Thyroid gland (tissue), 4 donors: Measurements from ENCODE around the gene PRKCE.

Experiments
- CTCF ChIP-seq, 6 experiments: fragments of 200-600 bp in 3 of 6; fragments of 450-650 bp in 3 of 6; sonication (generic) in 3 of 6; IDR thresholded peaks; one replicate each; pipeline ENCODE4 v1.5.1; 2016 to 2019; ENCODE audit warnings: antibody characterized with exemption in 6 of 6, mild to moderate bottlenecking in 2 of 6, inconsistent platforms in 1 of 6, moderate library complexity in 1 of 6
- POLR2A ChIP-seq, 2 donors: fragments of 450-650 bp; IDR thresholded peaks; one replicate each; pipeline ENCODE4 v1.6.1; 2017; ENCODE audit warnings: antibody characterized with exemption in 2 of 2, mild to moderate bottlenecking in 2 of 2, moderate library complexity in 1 of 2

GRCh38 chr2:45753381-45753780 lies 101.9 kb downstream of the PRKCE start:
- TF ChIP-seq CTCF (IDR thresholded peaks at IDR 0.05) (no peak), POLR2A (IDR thresholded peaks at IDR 0.05) (no peak)
